Psoas muscle (tissue), 8 donors: ENCODE measurements around the gene PRKCH. TPM values are rescaled to one million over a fixed set of nuclear protein-coding genes. Genes with fewer than 3 reads are reported as not detected.

Experiments
- ATAC-seq, 4 donors: fragments of 200-7000 bp; cut with Tn5 transposase; one replicate each; pipeline ENCODE4 v1.9.1; 2020; ENCODE audit warnings: moderate library complexity in 3 of 4, mild to moderate bottlenecking in 2 of 4
- DNase-seq, 2 donors: peaks; one replicate each; pipeline ENCODE4 v3.0.0-alpha.2; 2020
- H3K27ac ChIP-seq: fragments of 200-600 bp; one replicate; pipeline ENCODE4 v1.8.0; 2022
- H3K27me3 ChIP-seq, 3 donors: fragments of 200-600 bp in 1 of 3; one replicate each; pipeline versions ENCODE4 v1.6.1 to v1.8.0; 2013 to 2022; ENCODE audit warnings: low read length in 2 of 3, mild to moderate bottlenecking in 2 of 3, moderate library complexity in 1 of 3; ENCODE audit not compliant: insufficient read depth in 3 of 3
- H3K36me3 ChIP-seq, 2 donors: fragments of 200-600 bp in 1 of 2; one replicate each; pipeline versions ENCODE4 v1.6.1 to v1.8.0; 2013 to 2022; ENCODE audit warnings: low read depth in 1 of 2, mild to moderate bottlenecking in 1 of 2, moderate library complexity in 1 of 2; ENCODE audit not compliant: insufficient read depth in 1 of 2
- H3K4me1 ChIP-seq: fragments of 200-600 bp; one replicate; pipeline ENCODE4 v1.8.0; 2022
- H3K4me3 ChIP-seq: fragments of 200-600 bp; one replicate; pipeline ENCODE4 v1.8.0; 2022; ENCODE audit warnings: mild to moderate bottlenecking
- H3K9me3 ChIP-seq: fragments of 200-600 bp; one replicate; pipeline ENCODE4 v1.8.0; 2022
- WGBS, 3 donors: extraction: QIAGEN DNeasy Blood & Tissue Kit; methylation state at CpG; one replicate each; pipeline versions ENCODE4 v1.1.6 to v1.1.7; 2013; 5-methylcytosine and 5-hydroxymethylcytosine counted together
- intact Hi-C, 2 donors: fragments of 100-400 bp; cut with DNase I; formaldehyde crosslinking; loops; one replicate each; pipeline versions ENCODE4 v1.11.0 to v1.14.2; 2022
- polyA plus RNA-seq, 3 donors: library from polyadenylated mRNA; stranded (reverse); fragments of 200-250 nt; gene quantifications; one replicate each; pipeline ENCODE4 v1.2.3, GENCODE V29; 2013
- total RNA-seq, 4 donors: library from RNA; stranded (reverse); fragmentation: NEBNext Ultra II Directional in 2 of 4; extraction: Animal tissue kit (Norgen Biotek cat#: 25700) in 2 of 4; gene quantifications; one replicate each; pipeline versions ENCODE4 v1.2.1 to v1.2.4, GENCODE V29; 2021 to 2023
- TF ChIP-seq, protein P1 (sequence below): fragments of 200-600 bp; IDR thresholded peaks from one replicate; pipeline ENCODE4 v1.8.0; 2022; ENCODE audit warnings: antibody characterized with exemption
- donor health status: healthy with polysubstance abuse.
- donor health status: DM: no; HTN: no; CAD: no; lungs with moderate emphysema.
- donor health status: Bipolar disorder and iron deficiency.
- donor health status: healthy.
- donor health status: DM: yes; HTN: yes; CAD: no.
- donor health status: DM: no; HTN: no; CAD: no.
- donor health status: DM: no; HTN: no; CAD: no.
- donor health status: DM: yes; HTN: yes; CAD: no.

PRKCH gene
- total and polyA plus RNA-seq, 7 donors, result 5.9 to 17.9 (median 11.1) TPM

DNA sequence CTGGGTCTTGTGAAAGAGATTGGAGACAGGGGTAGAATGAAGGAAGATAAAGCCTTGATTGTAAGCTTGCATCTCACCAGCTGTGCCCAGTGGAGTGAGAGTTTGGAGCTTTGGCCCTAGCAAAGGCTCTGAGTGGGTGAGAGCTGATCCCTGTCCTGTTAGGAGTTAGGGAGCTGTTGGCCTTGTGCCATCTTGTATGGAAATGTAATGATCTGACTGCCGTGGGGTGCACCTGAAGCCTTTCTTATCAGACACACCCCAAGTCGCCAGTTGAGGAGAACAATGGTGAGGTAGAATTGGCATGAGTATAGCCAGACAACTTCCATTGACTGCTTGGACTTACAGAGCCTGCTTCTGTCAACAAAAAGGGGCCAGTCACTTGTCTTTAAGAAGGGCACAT, 130.1 kb downstream of the PRKCH start:
- Histone ChIP-seq H3K27ac (no peak overlapping the region), H3K4me1 (peaks cover 6% of the 10 kb centered on the region), H3K9me3 (no peaks in the 10 kb centered on the region), H3K4me3 (no peak overlapping the region), H3K27me3 (no peaks in the 10 kb centered on the region), H3K36me3 (no peaks in the 10 kb centered on the region)
- 59 to 63% (median 59%) methylated on average over 2 of the region's 2 CpGs for WGBS, 3 donors
- TF ChIP-seq, protein P1, sequence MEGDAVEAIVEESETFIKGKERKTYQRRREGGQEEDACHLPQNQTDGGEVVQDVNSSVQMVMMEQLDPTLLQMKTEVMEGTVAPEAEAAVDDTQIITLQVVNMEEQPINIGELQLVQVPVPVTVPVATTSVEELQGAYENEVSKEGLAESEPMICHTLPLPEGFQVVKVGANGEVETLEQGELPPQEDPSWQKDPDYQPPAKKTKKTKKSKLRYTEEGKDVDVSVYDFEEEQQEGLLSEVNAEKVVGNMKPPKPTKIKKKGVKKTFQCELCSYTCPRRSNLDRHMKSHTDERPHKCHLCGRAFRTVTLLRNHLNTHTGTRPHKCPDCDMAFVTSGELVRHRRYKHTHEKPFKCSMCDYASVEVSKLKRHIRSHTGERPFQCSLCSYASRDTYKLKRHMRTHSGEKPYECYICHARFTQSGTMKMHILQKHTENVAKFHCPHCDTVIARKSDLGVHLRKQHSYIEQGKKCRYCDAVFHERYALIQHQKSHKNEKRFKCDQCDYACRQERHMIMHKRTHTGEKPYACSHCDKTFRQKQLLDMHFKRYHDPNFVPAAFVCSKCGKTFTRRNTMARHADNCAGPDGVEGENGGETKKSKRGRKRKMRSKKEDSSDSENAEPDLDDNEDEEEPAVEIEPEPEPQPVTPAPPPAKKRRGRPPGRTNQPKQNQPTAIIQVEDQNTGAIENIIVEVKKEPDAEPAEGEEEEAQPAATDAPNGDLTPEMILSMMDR, result no peak
- intact Hi-C loops, result loop anchor here in 1 of 2 donors (10.0 kb wide), 1 partner anchor 137 kb away; no protein-coding TSS in a partner anchor
- no peak for DNase-seq
- ATAC-seq, result no peak

DNA sequence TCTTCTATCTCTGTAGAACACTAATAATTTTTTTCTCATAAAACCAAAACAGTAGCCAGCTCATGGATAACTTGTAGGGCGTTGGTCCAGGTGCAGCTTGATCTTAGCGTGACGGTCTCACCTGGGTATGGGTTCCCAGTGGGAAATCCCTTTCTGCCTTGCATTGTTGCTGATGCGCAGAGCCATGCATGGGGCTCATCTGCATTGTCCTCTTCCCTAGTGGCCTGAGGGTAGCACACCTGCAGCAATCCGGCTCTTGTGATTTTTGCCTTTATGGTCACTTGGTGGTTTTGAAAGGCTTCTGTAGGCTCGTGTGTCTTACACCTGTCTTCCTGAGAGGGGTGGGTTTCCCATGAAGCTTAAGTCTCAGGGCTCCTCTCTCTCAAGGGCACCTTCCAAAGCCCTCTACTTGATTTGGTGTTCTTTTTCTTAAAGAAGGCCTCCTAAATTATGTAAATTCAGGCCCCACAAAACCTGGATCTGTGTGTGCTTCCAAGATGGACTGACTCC, 130.6 kb downstream of the PRKCH start:
- ATAC-seq, result no peak
- no peak for DNase-seq
- H3K27me3 ChIP-seq, result no peaks in the 10 kb centered on the region
- no peak overlapping the region for H3K4me3 ChIP-seq
- H3K27ac ChIP-seq, result no peak overlapping the region
- intact Hi-C loops, result loop anchor here in 1 of 2 donors (10.0 kb wide), 1 partner anchor 137 kb away; no protein-coding TSS in a partner anchor
- H3K4me1 ChIP-seq, result peaks cover 6% of the 10 kb centered on the region
- H3K9me3 ChIP-seq, result no peaks in the 10 kb centered on the region
- H3K36me3 ChIP-seq, result no peaks in the 10 kb centered on the region
- WGBS, 3 donors, result 91 to 93% (median 92%) methylated on average over 6 of the region's 6 CpGs
- TF ChIP-seq, protein P1, result no peak

DNA sequence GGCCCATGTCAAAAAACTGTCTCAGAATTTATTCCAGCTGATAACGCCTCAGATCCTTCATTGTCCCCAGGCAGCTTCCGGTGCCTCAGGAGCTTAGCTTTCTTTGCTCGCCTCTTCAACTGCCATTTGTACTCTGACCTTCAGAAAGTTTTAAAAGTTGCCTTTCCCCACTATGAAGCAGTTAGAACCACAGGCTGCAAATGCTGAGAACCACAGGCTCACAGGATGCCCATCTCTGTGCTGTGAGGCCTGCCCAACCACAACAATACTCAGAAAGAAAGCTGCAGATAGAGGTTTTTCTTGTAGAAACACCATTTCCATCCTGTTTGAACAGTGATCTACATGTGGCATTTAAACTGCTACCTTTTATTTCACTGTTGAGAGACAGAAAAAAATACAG, 131.1 kb downstream of the PRKCH start:
- H3K4me1 ChIP-seq, result peaks cover 6% of the 10 kb centered on the region
- no peak overlapping the region for H3K27ac ChIP-seq
- no peaks in the 10 kb centered on the region for H3K27me3 ChIP-seq
- intact Hi-C loops, result loop anchor here in 1 of 2 donors (10.0 kb wide), 1 partner anchor 138 kb away; no protein-coding TSS in a partner anchor
- no peaks in the 10 kb centered on the region for H3K9me3 ChIP-seq
- H3K4me3 ChIP-seq, result no peak overlapping the region
- DNase-seq, result no peak
- TF ChIP-seq, protein P1, result no peak
- peaks cover 0 to 4% of the 10 kb centered on the region in 2 donors for H3K36me3 ChIP-seq
- WGBS, 3 donors, result 92 to 97% (median 95%) methylated on average over 3 of the region's 3 CpGs
- ATAC-seq, result no peak

DNA sequence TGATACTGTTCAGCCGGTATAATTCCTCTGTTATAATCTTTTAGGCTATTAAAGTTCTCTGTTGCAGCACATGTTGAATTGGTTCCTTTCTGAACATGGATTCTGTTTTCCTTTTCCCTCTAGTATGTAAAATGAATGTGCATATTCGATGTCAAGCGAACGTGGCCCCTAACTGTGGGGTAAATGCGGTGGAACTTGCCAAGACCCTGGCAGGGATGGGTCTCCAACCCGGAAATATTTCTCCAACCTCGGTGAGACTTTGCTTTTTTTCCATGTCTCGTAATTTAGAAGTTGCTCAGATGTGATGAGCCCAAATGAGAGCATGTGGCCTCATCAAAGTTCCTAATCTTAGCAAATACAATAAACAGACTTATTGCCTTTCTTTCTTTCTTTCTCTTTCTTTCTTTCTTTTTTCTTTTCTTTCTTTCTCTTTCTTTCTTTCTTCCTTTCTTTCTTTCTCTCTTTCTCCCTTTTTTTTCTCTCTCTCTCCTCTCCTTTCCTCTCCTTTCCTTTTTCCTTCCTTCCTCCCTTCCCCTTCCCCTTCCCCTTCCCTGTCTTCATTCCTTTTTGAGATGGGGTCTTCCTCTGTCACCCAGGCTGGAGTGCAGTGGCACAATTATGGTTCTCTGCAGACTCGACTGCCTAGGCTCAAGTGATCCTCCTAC, 131.9 kb downstream of the PRKCH start:
- Histone ChIP-seq H3K27me3 (no peaks in the 10 kb centered on the region), H3K9me3 (no peaks in the 10 kb centered on the region), H3K4me3 (no peak overlapping the region), H3K27ac (no peak overlapping the region), H3K4me1 (peaks cover 6% of the 10 kb centered on the region), H3K36me3 (peaks cover 0 to 12% of the 10 kb centered on the region in 2 donors)
- WGBS, 3 donors, result 80 to 87% (median 85%) methylated on average over 9 of the region's 9 CpGs
- TF ChIP-seq, protein P1, result no peak
- ATAC-seq, result no peak
- DNase-seq, result no peak
- intact Hi-C loops, result loop anchor here in 1 of 2 donors (10.0 kb wide), 1 partner anchor 138 kb away; no protein-coding TSS in a partner anchor
